ENCODE data around the gene GLCE.

GLCE gene

DNA sequence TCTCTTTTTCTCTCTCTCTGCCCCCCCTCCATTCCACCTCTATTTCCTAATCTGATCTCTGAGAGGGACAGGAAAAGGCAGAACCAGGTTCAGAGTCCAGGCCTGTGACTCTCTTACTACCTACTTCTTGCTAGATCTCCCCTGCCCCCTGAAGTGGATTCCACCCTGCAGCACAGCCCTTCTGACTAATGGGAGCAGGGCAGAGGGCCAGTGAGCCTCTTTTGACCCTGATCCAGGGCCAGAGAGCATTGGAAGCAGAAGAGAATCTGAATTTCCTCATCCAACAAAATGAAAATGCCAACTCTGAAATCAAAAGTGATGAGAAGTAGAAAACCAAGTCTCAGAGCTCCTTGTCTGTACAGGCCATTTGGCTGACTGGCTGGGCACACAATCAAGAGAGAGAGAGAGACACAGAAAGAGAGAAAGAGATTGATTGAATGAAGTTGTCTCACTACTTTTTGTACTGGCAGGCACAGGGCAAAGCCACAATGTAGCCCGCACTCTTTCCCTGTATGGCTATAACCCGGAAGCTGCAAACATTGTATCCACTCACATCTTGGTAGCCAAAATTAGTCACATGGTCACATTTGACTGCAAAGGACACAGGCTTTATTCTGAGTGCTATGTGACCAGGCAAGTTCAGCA lies 31.6 kb upstream of the GLCE start:
- TF ChIP-seq EZH2phosphoT487 (IDR thresholded peaks at IDR 0.05; ENCODE audit: borderline replicate concordance), result no peak
- TF ChIP-seq, protein P1, sequence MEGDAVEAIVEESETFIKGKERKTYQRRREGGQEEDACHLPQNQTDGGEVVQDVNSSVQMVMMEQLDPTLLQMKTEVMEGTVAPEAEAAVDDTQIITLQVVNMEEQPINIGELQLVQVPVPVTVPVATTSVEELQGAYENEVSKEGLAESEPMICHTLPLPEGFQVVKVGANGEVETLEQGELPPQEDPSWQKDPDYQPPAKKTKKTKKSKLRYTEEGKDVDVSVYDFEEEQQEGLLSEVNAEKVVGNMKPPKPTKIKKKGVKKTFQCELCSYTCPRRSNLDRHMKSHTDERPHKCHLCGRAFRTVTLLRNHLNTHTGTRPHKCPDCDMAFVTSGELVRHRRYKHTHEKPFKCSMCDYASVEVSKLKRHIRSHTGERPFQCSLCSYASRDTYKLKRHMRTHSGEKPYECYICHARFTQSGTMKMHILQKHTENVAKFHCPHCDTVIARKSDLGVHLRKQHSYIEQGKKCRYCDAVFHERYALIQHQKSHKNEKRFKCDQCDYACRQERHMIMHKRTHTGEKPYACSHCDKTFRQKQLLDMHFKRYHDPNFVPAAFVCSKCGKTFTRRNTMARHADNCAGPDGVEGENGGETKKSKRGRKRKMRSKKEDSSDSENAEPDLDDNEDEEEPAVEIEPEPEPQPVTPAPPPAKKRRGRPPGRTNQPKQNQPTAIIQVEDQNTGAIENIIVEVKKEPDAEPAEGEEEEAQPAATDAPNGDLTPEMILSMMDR (conservative IDR thresholded peaks at IDR 0.05; ENCODE audit: low read length), result no peak
- no peaks in the 10 kb centered on the region for H3K9me3 ChIP-seq (ENCODE audit: insufficient read depth, low read depth, low read length)
- no peaks in the 10 kb centered on the region for H4K20me1 ChIP-seq (ENCODE audit: insufficient read depth, low read length, poor library complexity, severe bottlenecking)
- no peak overlapping the region for H3K9ac ChIP-seq (ENCODE audit: low read depth, low read length, poor library complexity, severe bottlenecking)
- no peaks in the 10 kb centered on the region for H3K9me2 ChIP-seq (replicated peaks; ENCODE audit: low read depth, low read length)
- no peaks in the 10 kb centered on the region for H3K36me3 ChIP-seq (ENCODE audit: insufficient read depth, low read length)
- H3K79me2 ChIP-seq (ENCODE audit: insufficient read depth, low read length), result no peaks in the 10 kb centered on the region
- no peak overlapping the region for H3K4me3 ChIP-seq (ENCODE audit: low read length, poor library complexity, severe bottlenecking)
- H3F3A ChIP-seq (ENCODE audit: low read depth), result no peaks in the 10 kb centered on the region
- H2AFZ ChIP-seq (ENCODE audit: low read length), result no peak overlapping the region
- peaks cover 4% of the 10 kb centered on the region for H3K27me3 ChIP-seq (ENCODE audit: insufficient read depth, low read length, poor library complexity, severe bottlenecking)
- H3K4me2 ChIP-seq (ENCODE audit: low read depth, low read length, poor library complexity, severe bottlenecking), result no peak overlapping the region
- no peaks in the 10 kb centered on the region for H3K4me1 ChIP-seq (ENCODE audit: insufficient read depth, low read length, poor library complexity, severe bottlenecking)

DNA sequence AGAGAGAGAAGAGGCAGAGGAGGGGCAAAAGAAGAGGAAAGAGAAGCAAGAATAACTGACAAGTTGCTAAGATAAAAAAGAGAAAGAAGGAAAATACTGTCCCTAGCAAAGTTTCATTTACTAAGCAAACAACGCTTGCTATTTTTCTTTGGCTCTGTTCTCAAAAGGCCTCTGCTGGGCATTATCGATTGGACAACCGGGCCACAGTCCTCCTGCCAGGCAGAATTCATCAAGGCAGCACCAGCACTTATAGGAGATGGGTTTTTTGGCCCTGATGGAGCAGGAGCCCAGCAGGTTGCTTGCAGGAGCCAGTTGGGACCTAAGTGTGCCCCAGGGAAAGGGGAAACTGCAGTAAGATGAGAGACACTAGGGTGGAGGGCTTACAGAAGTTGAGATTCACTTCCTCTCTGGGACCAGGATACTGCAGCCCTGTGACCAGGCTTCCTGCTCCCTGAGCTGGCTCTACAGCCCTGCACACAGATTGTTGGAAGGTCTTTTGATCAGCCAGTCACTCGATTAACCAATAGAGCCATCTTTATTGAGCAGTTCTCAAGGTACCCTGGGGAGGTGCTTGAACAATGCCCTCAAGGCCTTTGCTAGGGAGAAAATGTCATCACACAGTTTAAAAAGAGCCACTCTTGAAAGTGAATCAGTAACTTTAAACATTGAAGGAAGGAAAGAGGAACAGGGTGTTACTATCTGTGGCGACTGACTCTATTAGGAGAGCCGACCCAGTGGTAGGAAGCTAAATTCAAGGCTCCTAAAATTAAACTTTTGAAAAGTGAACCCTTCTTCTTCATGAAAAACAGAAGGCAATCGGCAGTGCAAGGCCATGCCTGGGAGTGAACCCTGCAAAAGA lies 28.8 kb upstream of the GLCE start:
- H3K4me2 ChIP-seq (ENCODE audit: low read depth, low read length, poor library complexity, severe bottlenecking), result no peak overlapping the region

DNA sequence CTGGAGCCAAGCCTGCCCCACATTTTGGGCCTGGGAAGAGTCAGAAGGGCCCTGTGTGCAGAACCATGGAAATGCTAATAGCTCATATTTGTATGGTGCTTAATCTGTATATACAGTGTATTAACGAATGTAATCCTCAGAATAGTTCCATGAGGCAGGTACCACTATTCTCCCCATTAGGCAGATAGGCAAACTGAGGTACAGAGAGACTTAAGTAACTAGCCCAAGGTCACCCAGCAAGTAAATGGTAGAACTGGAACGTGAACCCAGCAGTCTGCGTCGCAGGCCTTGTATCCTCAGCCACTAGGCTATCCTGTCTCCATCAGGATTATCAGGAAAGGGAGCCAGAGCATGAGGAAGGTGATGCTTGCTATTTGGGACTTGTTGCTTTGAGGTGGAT lies 28.0 kb upstream of the GLCE start:
- Histone ChIP-seq H3K36me3 (ENCODE audit: insufficient read depth, low read length) (no peaks in the 10 kb centered on the region), H2AFZ (ENCODE audit: low read length) (no peak overlapping the region), H3F3A (ENCODE audit: low read depth) (no peaks in the 10 kb centered on the region), H3K4me2 (ENCODE audit: low read depth, low read length, poor library complexity, severe bottlenecking) (no peak overlapping the region), H3K4me3 (ENCODE audit: low read length, poor library complexity, severe bottlenecking) (no peak overlapping the region), H3K4me1 (ENCODE audit: insufficient read depth, low read length, poor library complexity, severe bottlenecking) (no peaks in the 10 kb centered on the region), H3K27me3 (ENCODE audit: insufficient read depth, low read length, poor library complexity, severe bottlenecking) (no peaks in the 10 kb centered on the region), H3K9me3 (ENCODE audit: insufficient read depth, low read depth, low read length) (no peaks in the 10 kb centered on the region), H3K9ac (ENCODE audit: low read depth, low read length, poor library complexity, severe bottlenecking) (no peak overlapping the region), H3K79me2 (ENCODE audit: insufficient read depth, low read length) (no peaks in the 10 kb centered on the region), H4K20me1 (ENCODE audit: insufficient read depth, low read length, poor library complexity, severe bottlenecking) (no peaks in the 10 kb centered on the region), H3K9me2 (replicated peaks; ENCODE audit: low read depth, low read length) (no peaks in the 10 kb centered on the region)
- TF ChIP-seq, protein P1 (conservative IDR thresholded peaks at IDR 0.05; ENCODE audit: low read length), result no peak
- TF ChIP-seq EZH2phosphoT487 (IDR thresholded peaks at IDR 0.05; ENCODE audit: borderline replicate concordance), result no peak

More for the DNA sequence above, 28.8 kb upstream of the GLCE start:
- no peak overlapping the region for H2AFZ ChIP-seq (ENCODE audit: low read length)
- no peaks in the 10 kb centered on the region for H3K79me2 ChIP-seq (ENCODE audit: insufficient read depth, low read length)
- no peaks in the 10 kb centered on the region for H3K9me3 ChIP-seq (ENCODE audit: insufficient read depth, low read depth, low read length)
- H4K20me1 ChIP-seq (ENCODE audit: insufficient read depth, low read length, poor library complexity, severe bottlenecking), result no peaks in the 10 kb centered on the region
- no peaks in the 10 kb centered on the region for H3K9me2 ChIP-seq (replicated peaks; ENCODE audit: low read depth, low read length)
- H3K27me3 ChIP-seq (ENCODE audit: insufficient read depth, low read length, poor library complexity, severe bottlenecking), result no peaks in the 10 kb centered on the region
- no peak for TF ChIP-seq EZH2phosphoT487 (IDR thresholded peaks at IDR 0.05; ENCODE audit: borderline replicate concordance)
- TF ChIP-seq, protein P1 (conservative IDR thresholded peaks at IDR 0.05; ENCODE audit: low read length), result no peak
- H3K36me3 ChIP-seq (ENCODE audit: insufficient read depth, low read length), result no peaks in the 10 kb centered on the region
- H3K4me1 ChIP-seq (ENCODE audit: insufficient read depth, low read length, poor library complexity, severe bottlenecking), result no peaks in the 10 kb centered on the region
- no peak overlapping the region for H3K4me3 ChIP-seq (ENCODE audit: low read length, poor library complexity, severe bottlenecking)
- no peak overlapping the region for H3K9ac ChIP-seq (ENCODE audit: low read depth, low read length, poor library complexity, severe bottlenecking)
- no peaks in the 10 kb centered on the region for H3F3A ChIP-seq (ENCODE audit: low read depth)
